Spleen (tissue), 11 donors: ENCODE results near the gene AGPAT3. TPM values are rescaled to one million over a fixed set of nuclear protein-coding genes. Genes with fewer than 3 reads are reported as not detected.

Experiments used
- DNase-seq: peaks from one replicate; pipeline ENCODE4 v3.0.0-alpha.2; 2020
- H3K27ac ChIP-seq, 8 donors: fragments of 200-600 bp; sonication (generic) in 7 of 8; 1 replicate in 4 of 8; 2 replicates in 4 of 8; pipeline versions ENCODE4 v1.5.0 to v1.8.0; 2016 to 2021; ENCODE audit warnings: inconsistent platforms in 4 of 8, mild to moderate bottlenecking in 4 of 8, moderate library complexity in 1 of 8
- H3K27me3 ChIP-seq, 7 donors: fragments of 200-600 bp; sonication (generic) in 6 of 7; replicated peaks in 1 of 7; 1 replicate in 4 of 7; 2 replicates in 3 of 7; pipeline versions ENCODE4 v1.5.0 to v1.8.0; 2016 to 2021; ENCODE audit warnings: inconsistent platforms in 3 of 7, mild to moderate bottlenecking in 1 of 7
- H3K36me3 ChIP-seq, 6 donors: fragments of 200-600 bp; sonication (generic) in 5 of 6; 1 replicate in 4 of 6; 2 replicates in 2 of 6; pipeline versions ENCODE4 v1.5.0 to v1.8.0; 2016 to 2021; ENCODE audit warnings: inconsistent platforms in 2 of 6
- H3K4me1 ChIP-seq, 6 donors: fragments of 200-600 bp; sonication (generic) in 5 of 6; 1 replicate in 3 of 6; 2 replicates in 3 of 6; pipeline versions ENCODE4 v1.5.0 to v1.8.0; 2016 to 2021; ENCODE audit warnings: inconsistent platforms in 3 of 6
- H3K4me3 ChIP-seq, 8 donors: fragments of 200-600 bp; sonication (generic) in 7 of 8; 1 replicate in 4 of 8; 2 replicates in 4 of 8; pipeline versions ENCODE4 v1.5.0 to v1.8.0; 2016 to 2021; ENCODE audit warnings: inconsistent platforms in 4 of 8, mild to moderate bottlenecking in 4 of 8, moderate library complexity in 2 of 8
- H3K9me3 ChIP-seq, 8 donors: fragments of 200-600 bp; sonication (generic) in 7 of 8; 1 replicate in 4 of 8; 2 replicates in 4 of 8; pipeline versions ENCODE4 v1.5.0 to v1.8.0; 2016 to 2021; ENCODE audit warnings: inconsistent platforms in 4 of 8
- CTCF ChIP-seq, 11 experiments: fragments of 200-600 bp in 7 of 11; fragments of 450-650 bp in 4 of 11; sonication (generic) in 4 of 11; IDR thresholded peaks in 8 of 11; conservative IDR thresholded peaks in 3 of 11; 1 replicate in 7 of 11; 2 replicates in 4 of 11; pipeline versions ENCODE4 v1.4.0 to v1.8.0; 2016 to 2021; ENCODE audit warnings: antibody characterized with exemption in 11 of 11, inconsistent platforms in 4 of 11, mild to moderate bottlenecking in 1 of 11
- POLR2A ChIP-seq, 3 donors: fragments of 450-650 bp; IDR thresholded peaks; one replicate each; pipeline ENCODE4 v1.5.1; 2017; ENCODE audit warnings: antibody characterized with exemption in 3 of 3, mild to moderate bottlenecking in 1 of 3
- POLR2AphosphoS5 ChIP-seq, 3 donors: sonication (generic); formaldehyde crosslinking; IDR thresholded peaks; one replicate each; pipeline ENCODE4 v1.5.1; 2017; ENCODE audit warnings: antibody characterized with exemption in 3 of 3
- WGBS, 5 donors: extraction: QIAGEN DNeasy Blood & Tissue Kit in 3 of 5; methylation state at CpG; one replicate each; pipeline versions ENCODE4 v1.1.5 to v1.1.7; 2013 to 2018; 5-methylcytosine and 5-hydroxymethylcytosine counted together
- intact Hi-C: fragments of 100-400 bp; cut with DNase I; formaldehyde crosslinking; loops from one replicate; pipeline ENCODE4 v1.15.0; 2023; ENCODE audit warnings: low total_unique reads
- polyA plus RNA-seq, 3 donors: library from polyadenylated mRNA; stranded (reverse); fragments of 200-250 nt; gene quantifications; one replicate each; pipeline ENCODE4 v1.2.1, GENCODE V29; 2013
- total RNA-seq, 7 donors: library from RNA; depleted of rRNA in 3 of 7; stranded (reverse); fragments of >200 nt in 3 of 7; fragmentation: NEBNext Ultra II Directional in 4 of 7; extraction: Animal tissue kit (Norgen Biotek cat#: 25700) in 4 of 7; gene quantifications; one replicate each; pipeline versions ENCODE4 v1.1.0 to v1.2.1, GENCODE V29; 2016 to 2021
- donor health status: healthy with polysubstance abuse.
- donor health status: DM: no; HTN: no; CAD: no; lungs with moderate emphysema.
- donor health status: DM: no; HTN: no; CAD: no.
- donor health status: Bipolar disorder and iron deficiency.
- donor health status: healthy.
- donor health status: DM: no; HTN: no; CAD: no.
- donor health status: DM: yes; HTN: yes; CAD: no.

Gene AGPAT3
- total and polyA plus RNA-seq, 10 donors, result 6.9 to 92.0 (median 56.0) TPM

DNA sequence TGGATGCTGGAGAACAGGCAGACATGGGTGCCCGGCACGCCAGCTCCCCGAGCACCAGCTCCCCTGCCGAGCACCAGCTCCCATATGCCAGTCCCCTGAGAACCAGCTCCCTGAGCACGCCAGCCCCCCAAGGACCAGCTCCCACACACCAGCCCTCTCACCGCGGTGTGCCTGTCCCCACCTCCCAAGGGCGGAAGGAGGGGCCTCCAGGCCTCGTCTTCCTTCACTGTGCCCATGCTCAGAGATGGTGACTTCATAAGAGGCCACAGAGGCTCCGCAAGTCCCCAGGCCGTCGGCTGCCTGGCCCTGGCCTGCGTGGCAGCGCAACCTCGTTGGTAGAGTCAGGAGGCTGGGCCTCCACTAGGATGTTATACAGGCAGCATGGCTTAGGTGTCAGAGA, 69.1 kb downstream of the AGPAT3 start:
- Histone ChIP-seq H3K27me3 (no peaks in the 10 kb centered on the region), H3K4me1 (peaks cover 0 to 61% (median 47%) of the 10 kb centered on the region in 6 donors), H3K36me3 (peaks cover 0 to 39% (median 4%) of the 10 kb centered on the region in 6 donors), H3K27ac (no peak overlapping the region), H3K4me3 (no peak overlapping the region), H3K9me3 (no peaks in the 10 kb centered on the region)
- intact Hi-C loops, result loop anchor here (10.0 kb wide), 1 partner anchor 119 kb away; no protein-coding TSS in a partner anchor
- TF ChIP-seq POLR2AphosphoS5 (IDR thresholded peaks at IDR 0.05), result peak in 1 of 3 donors; percentile 31
- TF ChIP-seq POLR2A (IDR thresholded peaks at IDR 0.05), result no peak
- WGBS, 5 donors, result 84 to 93% (median 92%) methylated on average over 11 to 15 of the region's 15 CpGs
- no peak for DNase-seq

DNA sequence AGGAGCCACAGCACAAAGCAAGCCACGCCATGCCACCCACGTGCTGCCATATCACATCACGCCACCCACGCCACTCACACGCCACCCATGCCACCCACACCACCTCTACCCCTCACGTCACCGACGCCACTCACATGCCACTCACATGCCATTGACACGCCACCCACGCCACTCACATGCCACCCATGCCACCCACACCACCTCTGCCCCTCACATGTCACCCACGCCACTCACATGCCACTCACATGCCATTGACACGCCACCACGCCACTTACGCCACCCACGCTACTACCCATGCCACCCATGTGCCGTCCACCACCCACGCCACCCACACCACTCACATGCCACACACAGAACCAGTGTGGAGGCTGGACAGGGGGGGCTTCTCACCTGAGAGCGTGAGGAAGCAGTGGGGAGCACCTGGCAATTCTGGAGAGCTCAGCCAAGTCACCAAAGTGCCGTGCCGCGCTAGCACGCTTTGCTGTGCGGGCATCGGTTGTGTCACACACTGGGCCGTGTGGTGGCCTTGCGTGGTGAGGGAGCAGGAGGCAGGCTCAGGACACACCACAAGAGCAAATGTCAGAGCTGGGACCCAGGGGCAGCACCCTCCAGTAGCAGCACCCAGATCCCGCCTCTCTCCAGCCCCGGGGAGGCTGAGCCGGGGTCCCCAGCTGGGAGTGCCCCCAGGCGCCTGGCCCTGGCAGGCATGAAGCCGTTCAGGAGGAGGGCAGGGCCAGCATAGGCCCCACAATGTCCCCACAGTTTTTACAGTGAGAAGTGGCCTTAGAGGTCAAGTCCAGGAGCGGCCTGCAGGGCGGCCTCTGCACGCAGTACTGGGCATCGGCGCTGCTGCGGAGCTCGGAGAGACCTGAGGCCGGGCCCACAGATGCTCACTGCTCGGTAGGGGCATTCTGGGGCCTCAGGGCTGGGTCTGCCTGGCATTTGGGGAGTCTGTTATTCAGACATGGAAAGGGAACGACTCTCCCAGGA, 70.0 kb downstream of the AGPAT3 start:
- no peaks in the 10 kb centered on the region for H3K27me3 ChIP-seq
- H3K4me1 ChIP-seq, result peaks cover 0 to 59% (median 50%) of the 10 kb centered on the region in 6 donors
- peak overlapping the region in 1 of 8 donors; percentile 55 for H3K27ac ChIP-seq
- no peaks in the 10 kb centered on the region for H3K9me3 ChIP-seq
- 92 to 97% (median 95%) methylated on average over 33 to 41 of the region's 41 CpGs for WGBS, 5 donors
- TF ChIP-seq CTCF (IDR thresholded peaks at IDR 0.05 in 8 of 11, conservative IDR thresholded peaks at IDR 0.05 in 3 of 11) (no peak), POLR2AphosphoS5 (IDR thresholded peaks at IDR 0.05) (no peak), POLR2A (IDR thresholded peaks at IDR 0.05) (no peak)
- intact Hi-C loops, result loop anchor here (10.0 kb wide), 1 partner anchor 120 kb away; no protein-coding TSS in a partner anchor
- peaks cover 0 to 35% (median 3%) of the 10 kb centered on the region in 6 donors for H3K36me3 ChIP-seq
- H3K4me3 ChIP-seq, result no peak overlapping the region
- DNase-seq, result no peak

GRCh38 chr21:43935711-43936110, 70.7 kb downstream of the AGPAT3 start:
- TF ChIP-seq POLR2AphosphoS5 (IDR thresholded peaks at IDR 0.05), result no peak
- no peak for TF ChIP-seq POLR2A (IDR thresholded peaks at IDR 0.05)
- TF ChIP-seq CTCF (IDR thresholded peaks at IDR 0.05 in 8 of 11, conservative IDR thresholded peaks at IDR 0.05 in 3 of 11), result no peak
- intact Hi-C loops, result loop anchor here (10.0 kb wide), 1 partner anchor 121 kb away; no protein-coding TSS in a partner anchor
- Histone ChIP-seq H3K4me3 (no peak overlapping the region), H3K36me3 (peaks cover 0 to 40% (median 6%) of the 10 kb centered on the region in 6 donors), H3K9me3 (no peaks in the 10 kb centered on the region), H3K27ac (peak overlapping the region in 5 of 8 donors; percentile 27 to 55 (median 45)), H3K4me1 (peaks cover 0 to 54% (median 46%) of the 10 kb centered on the region in 6 donors), H3K27me3 (no peaks in the 10 kb centered on the region)
- DNase-seq, result no peak
- WGBS, 5 donors, result 81 to 90% (median 86%) methylated on average over 14 to 15 of the region's 15 CpGs

GRCh38 chr21:43936247-43936967, 71.4 kb downstream of the AGPAT3 start:
- no peaks in the 10 kb centered on the region for H3K9me3 ChIP-seq
- TF ChIP-seq POLR2AphosphoS5 (IDR thresholded peaks at IDR 0.05), result peak in 1 of 3 donors; percentile 33
- TF ChIP-seq CTCF (IDR thresholded peaks at IDR 0.05 in 8 of 11, conservative IDR thresholded peaks at IDR 0.05 in 3 of 11), result no peak
- peaks cover 0 to 52% (median 42%) of the 10 kb centered on the region in 6 donors for H3K4me1 ChIP-seq
- H3K27ac ChIP-seq, result peak overlapping the region in 6 of 8 donors; percentile 15 to 55 (median 38)
- DNase-seq, result no peak
- H3K27me3 ChIP-seq, result no peaks in the 10 kb centered on the region
- 70 to 83% (median 81%) methylated on average over 20 to 25 of the region's 25 CpGs for WGBS, 5 donors
- no peak overlapping the region for H3K4me3 ChIP-seq
- intact Hi-C loops, result loop anchor here (10.0 kb wide), 1 partner anchor 122 kb away; no protein-coding TSS in a partner anchor
- H3K36me3 ChIP-seq, result peaks cover 0 to 44% (median 6%) of the 10 kb centered on the region in 6 donors
